ENCODE data around the gene EPHA10.

EPHA10 gene

GRCh38 chr1:37670133-37670532, 94.8 kb downstream of the EPHA10 start:
- DNase-seq: no peak

- DNase-seq: no peak
Measured at GRCh38 chr1:37667023-37667671, 97.8 kb downstream of the EPHA10 start.

- no peak for DNase-seq
Measured at GRCh38 chr1:37666241-37666867, 98.6 kb downstream of the EPHA10 start.

Data from DMS 273 treated with DMSO at 0.1 percent for 48 hours (cell line).